A673 (cell line): Measurements from ENCODE around the gene NSUN6.
"Not testable (repeated sequence)": the region's sequence is repeated elsewhere in the genome, so short reads cannot be mapped to it uniquely, and the experiment has no call there.

ENCODE experiments used
- EZH2 ChIP-seq: fragments of 200-600 bp; sonication (generic); IDR thresholded peaks from 2 replicates; pipeline ENCODE4 v1.6.1; 2017; ENCODE audit warnings: borderline replicate concordance, low read depth, mild to moderate bottlenecking, mixed read lengths, antibody characterized with exemption, low read length; ENCODE audit not compliant: poor library complexity, severe bottlenecking
- TF ChIP-seq, protein P1 (sequence below): fragments of 300-800, 200-600 bp; sonication (generic); conservative IDR thresholded peaks from 2 replicates; pipeline ENCODE4 v1.5.1; 2017; ENCODE audit warnings: low read depth, mild to moderate bottlenecking, antibody characterized with exemption, low read length, moderate library complexity, mixed read lengths

DNA sequence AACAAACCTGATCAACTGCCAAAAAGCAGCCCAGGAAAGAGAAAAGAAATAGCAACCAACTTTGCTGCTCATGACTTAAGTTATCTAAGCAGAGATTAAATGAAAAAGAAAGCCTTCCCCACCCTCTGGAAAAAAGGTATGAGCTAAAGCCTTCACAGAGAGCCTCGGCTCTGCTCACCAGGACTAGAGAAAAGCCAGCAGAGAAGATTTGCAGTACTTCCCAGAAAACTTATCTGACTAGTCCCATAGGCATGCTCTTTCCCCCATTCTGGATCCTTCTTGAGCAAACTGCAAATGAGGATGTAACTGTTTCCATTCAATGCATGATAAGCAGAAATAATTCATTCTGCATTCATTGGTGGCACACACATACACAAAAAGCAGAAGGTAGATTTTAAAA, 27.7 kb downstream of the NSUN6 start:
- TF ChIP-seq, protein P1, sequence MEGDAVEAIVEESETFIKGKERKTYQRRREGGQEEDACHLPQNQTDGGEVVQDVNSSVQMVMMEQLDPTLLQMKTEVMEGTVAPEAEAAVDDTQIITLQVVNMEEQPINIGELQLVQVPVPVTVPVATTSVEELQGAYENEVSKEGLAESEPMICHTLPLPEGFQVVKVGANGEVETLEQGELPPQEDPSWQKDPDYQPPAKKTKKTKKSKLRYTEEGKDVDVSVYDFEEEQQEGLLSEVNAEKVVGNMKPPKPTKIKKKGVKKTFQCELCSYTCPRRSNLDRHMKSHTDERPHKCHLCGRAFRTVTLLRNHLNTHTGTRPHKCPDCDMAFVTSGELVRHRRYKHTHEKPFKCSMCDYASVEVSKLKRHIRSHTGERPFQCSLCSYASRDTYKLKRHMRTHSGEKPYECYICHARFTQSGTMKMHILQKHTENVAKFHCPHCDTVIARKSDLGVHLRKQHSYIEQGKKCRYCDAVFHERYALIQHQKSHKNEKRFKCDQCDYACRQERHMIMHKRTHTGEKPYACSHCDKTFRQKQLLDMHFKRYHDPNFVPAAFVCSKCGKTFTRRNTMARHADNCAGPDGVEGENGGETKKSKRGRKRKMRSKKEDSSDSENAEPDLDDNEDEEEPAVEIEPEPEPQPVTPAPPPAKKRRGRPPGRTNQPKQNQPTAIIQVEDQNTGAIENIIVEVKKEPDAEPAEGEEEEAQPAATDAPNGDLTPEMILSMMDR = not testable (repeated sequence)
- TF ChIP-seq EZH2 = not testable (repeated sequence)
